Measurements from ENCODE around the gene DNAH17. TPM values are rescaled to one million over a fixed set of nuclear protein-coding genes. Genes with fewer than 3 reads are reported as not detected.

The DNAH17 gene
- total RNA-seq, 1 donor from 2014 or later: not detected

DNA sequence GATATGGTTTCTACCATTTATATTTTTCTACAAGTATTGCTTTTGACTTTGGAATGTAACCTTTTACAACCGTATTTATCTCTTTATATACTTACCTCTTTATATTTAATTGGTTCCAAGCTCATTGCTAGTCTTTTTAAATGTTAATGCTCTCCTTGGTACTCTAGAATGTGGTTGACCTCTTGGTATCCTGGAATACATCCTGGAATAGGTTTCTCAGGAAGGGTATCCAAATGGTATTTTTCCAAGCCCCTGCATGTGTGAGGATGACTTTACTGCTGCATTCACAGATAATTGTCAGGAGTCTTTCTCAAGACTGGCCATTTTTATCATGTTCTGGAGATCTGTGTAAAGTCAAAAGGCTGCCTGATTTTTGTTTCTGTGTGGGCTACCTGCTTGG lies 30.2 kb downstream of the DNAH17 start:
- no peak overlapping the region for H3K4me3 ChIP-seq (ENCODE audit: low read depth, low read length)
- TF ChIP-seq, protein P1, sequence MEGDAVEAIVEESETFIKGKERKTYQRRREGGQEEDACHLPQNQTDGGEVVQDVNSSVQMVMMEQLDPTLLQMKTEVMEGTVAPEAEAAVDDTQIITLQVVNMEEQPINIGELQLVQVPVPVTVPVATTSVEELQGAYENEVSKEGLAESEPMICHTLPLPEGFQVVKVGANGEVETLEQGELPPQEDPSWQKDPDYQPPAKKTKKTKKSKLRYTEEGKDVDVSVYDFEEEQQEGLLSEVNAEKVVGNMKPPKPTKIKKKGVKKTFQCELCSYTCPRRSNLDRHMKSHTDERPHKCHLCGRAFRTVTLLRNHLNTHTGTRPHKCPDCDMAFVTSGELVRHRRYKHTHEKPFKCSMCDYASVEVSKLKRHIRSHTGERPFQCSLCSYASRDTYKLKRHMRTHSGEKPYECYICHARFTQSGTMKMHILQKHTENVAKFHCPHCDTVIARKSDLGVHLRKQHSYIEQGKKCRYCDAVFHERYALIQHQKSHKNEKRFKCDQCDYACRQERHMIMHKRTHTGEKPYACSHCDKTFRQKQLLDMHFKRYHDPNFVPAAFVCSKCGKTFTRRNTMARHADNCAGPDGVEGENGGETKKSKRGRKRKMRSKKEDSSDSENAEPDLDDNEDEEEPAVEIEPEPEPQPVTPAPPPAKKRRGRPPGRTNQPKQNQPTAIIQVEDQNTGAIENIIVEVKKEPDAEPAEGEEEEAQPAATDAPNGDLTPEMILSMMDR (conservative IDR thresholded peaks at IDR 0.05; ENCODE audit: low read depth, low read length): no peak
- DNase-seq (ENCODE audit: low read depth): no peak

DNA sequence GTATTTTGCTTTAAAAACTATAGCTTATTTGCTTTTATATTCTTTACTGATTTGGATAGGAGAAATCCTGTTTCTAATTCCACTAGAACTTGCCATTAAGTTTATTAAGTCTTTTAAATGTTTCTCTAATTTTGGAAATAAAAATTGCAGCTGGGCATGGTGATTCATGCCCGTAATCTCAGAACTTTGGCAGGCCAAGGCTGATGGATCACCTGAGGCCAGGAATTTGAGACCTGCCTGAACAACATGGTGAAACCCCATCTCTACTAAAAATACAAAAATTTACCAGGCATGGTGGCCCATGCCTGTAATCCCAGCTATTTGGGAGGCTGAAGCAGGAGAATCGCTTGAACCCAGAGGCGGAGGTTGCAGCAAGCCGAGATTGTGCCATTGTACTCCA lies 30.7 kb downstream of the DNAH17 start:
- no peak overlapping the region for H3K4me3 ChIP-seq (ENCODE audit: low read depth, low read length)
- DNase-seq (ENCODE audit: low read depth): no peak
- TF ChIP-seq, protein P1 (conservative IDR thresholded peaks at IDR 0.05; ENCODE audit: low read depth, low read length): no peak

DNA sequence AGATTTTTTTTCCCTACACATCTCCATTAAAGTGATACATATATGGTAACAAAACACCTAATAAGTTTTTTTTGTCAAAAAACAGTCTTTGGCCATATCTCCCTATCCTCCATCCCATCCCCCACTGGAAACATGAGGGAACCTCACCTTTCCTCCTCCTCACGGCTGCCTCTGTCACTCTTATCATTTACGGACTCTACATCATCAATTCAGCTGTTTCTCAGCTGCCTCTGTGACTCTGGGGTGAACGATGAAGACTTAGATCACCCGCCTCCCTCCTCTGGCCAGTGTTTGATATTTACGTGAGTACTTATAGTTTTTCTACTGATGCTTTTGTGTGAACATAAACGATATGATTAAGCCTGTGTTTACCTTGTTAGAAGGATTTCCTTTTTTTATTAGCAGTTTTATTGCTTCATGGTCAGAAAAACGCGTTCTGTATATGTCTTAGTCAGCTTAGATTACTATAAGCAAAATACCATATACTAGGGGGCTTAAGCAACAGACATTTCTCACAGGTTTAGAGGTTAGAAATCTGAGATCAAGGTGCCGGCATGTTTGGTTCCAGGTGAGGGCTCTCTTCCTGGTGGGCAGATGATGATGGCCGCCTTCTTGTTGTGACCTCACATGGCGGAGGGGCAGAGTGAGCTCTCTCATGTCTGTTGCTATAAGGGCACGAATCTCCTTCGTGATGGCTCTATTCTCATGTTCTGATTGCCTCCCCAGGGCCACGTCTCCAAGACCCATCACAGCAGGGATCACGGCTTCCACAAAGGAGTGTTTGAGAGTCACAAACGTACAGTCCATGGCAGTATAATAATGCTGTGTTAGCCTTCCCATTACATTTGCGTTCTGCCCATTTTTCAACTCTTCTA lies 32.1 kb downstream of the DNAH17 start:
- DNase-seq (ENCODE audit: low read depth): no peak
- TF ChIP-seq, protein P1 (conservative IDR thresholded peaks at IDR 0.05; ENCODE audit: low read depth, low read length): no peak
- no peak overlapping the region for H3K4me3 ChIP-seq (ENCODE audit: low read depth, low read length)

DNA sequence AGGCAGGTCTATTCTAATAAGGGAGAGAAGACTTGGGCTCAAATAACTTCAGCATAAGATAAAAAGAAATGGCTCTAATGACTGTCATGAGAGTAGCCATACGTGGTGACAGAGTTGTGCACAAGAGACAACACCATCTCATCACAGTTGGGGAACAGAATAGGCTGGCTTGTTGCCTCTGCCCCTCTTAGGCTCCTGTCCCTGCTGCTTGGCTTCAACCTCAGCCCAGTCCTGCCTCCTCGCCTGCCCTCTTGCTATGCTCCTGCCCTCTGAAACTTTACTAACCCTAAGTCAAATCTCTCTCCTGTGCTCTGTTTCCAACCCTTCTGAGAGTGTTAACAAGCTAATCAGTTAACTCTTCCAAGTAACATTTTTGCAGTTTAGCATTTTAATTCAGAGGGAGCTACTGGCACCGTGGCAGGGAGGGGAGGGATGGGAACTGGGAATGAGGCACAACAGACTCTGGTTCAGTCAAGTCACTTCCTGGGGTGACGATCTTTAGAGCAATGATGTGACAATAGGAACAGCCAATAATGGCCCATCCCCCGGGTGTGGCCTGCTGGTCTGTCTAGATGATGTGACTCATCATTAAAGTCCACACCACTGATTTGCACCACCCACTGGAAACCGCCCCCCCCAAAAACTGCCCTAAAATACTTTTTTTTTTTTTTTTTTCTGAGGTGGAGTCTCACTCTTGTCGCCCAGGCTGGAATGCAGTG lies 35.5 kb downstream of the DNAH17 start:
- DNase-seq (ENCODE audit: low read depth): no peak
- TF ChIP-seq, protein P1 (conservative IDR thresholded peaks at IDR 0.05; ENCODE audit: low read depth, low read length): no peak
- no peak overlapping the region for H3K4me3 ChIP-seq (ENCODE audit: low read depth, low read length)

DNA sequence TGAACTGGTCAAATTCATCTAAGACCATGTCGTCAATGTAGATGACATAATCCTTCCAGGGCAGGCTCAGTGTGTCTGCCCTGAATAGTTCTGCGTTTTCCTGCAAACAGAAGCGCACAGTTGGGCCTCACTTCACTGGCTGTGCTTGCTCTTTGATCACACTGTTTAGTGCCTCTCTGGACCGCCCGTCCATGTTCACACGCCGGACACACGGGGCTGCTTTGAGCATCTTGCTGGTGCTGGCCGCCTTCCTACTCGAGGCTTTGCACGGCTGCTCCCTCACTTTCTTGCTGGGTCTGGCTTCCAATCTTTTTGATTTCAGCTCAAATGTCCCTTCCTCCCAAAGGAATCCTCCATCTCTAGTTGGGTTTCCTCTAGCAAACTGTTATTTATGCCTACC lies 37.4 kb downstream of the DNAH17 start:
- TF ChIP-seq, protein P1 (conservative IDR thresholded peaks at IDR 0.05; ENCODE audit: low read depth, low read length): no peak
- no peak overlapping the region for H3K4me3 ChIP-seq (ENCODE audit: low read depth, low read length)
- DNase-seq (ENCODE audit: low read depth): no peak

DNA sequence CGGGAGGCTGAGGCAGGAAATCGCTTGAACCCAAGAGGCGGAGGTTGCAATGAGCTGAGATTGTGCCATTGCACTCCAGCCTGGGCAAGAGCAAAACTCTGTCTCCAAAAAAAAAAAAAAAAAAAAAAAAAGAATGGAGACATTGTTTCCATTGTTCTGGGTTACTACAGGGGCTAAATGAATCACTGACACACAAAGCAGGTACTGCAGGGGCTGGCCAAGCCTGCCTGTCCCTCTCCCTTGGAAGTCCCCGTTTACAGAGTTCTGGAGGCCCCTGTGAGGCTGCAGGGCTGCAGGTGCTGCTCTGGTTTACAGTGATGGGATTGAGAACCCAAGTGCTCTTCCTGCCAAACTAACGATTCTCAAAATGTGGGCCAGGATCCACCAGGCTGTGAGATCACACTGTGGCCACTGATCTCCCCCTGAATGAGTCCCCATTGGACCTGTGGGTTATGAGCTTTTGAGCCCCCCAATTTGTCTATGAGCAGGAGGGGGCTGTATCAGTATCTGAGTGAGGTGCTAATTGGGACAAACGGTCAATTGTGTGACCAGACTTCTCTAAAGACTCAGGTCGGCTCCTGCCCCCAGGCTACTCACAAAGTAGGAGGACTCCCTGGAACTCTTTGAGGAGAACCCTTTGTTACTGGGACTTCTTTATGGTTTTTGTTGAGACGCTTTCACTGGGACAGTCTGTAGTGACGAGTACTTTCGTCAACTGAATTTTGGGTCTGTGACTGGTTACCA lies 39.0 kb downstream of the DNAH17 start:
- no peak overlapping the region for H3K4me3 ChIP-seq (ENCODE audit: low read depth, low read length)
- TF ChIP-seq, protein P1 (conservative IDR thresholded peaks at IDR 0.05; ENCODE audit: low read depth, low read length): no peak
- no peak for DNase-seq (ENCODE audit: low read depth)
